Adipocyte (in vitro differentiated cells): ENCODE data around the gene FFAR2.
"Not testable (repeated sequence)": the region's sequence is repeated elsewhere in the genome, so short reads cannot be mapped to it uniquely, and the experiment has no call there.

Source experiments
- DNase-seq: peaks from one replicate; pipeline ENCODE4 v3.0.0-alpha.2; 2015; ENCODE audit warnings: low read depth
- H3K27me3 ChIP-seq: replicated peaks from 2 replicates; pipeline ENCODE4 v1.7.0; 2013; ENCODE audit warnings: mild to moderate bottlenecking, low read length, moderate library complexity; ENCODE audit not compliant: control insufficient read depth, insufficient read depth
- H3K36me3 ChIP-seq: 2 replicates; pipeline ENCODE4 v1.7.0; 2013; ENCODE audit warnings: low read length, mild to moderate bottlenecking, moderate library complexity; ENCODE audit not compliant: control insufficient read depth, insufficient read depth, severe bottlenecking
- H3K4me1 ChIP-seq: 2 replicates; pipeline ENCODE4 v1.7.0; 2013; ENCODE audit warnings: mild to moderate bottlenecking, low read length, moderate library complexity; ENCODE audit not compliant: control insufficient read depth, insufficient read depth
- H3K4me3 ChIP-seq: 2 replicates; pipeline ENCODE4 v1.7.0; 2013; ENCODE audit warnings: mild to moderate bottlenecking, low read length, moderate library complexity
- H3K9ac ChIP-seq: 2 replicates; pipeline ENCODE4 v1.7.0; 2013; ENCODE audit warnings: mild to moderate bottlenecking, low read length, moderate library complexity
- H3K9me3 ChIP-seq: 2 replicates; pipeline ENCODE4 v1.7.0; 2013; ENCODE audit warnings: mild to moderate bottlenecking, low read length, moderate library complexity; ENCODE audit not compliant: control insufficient read depth

The FFAR2 gene

DNA sequence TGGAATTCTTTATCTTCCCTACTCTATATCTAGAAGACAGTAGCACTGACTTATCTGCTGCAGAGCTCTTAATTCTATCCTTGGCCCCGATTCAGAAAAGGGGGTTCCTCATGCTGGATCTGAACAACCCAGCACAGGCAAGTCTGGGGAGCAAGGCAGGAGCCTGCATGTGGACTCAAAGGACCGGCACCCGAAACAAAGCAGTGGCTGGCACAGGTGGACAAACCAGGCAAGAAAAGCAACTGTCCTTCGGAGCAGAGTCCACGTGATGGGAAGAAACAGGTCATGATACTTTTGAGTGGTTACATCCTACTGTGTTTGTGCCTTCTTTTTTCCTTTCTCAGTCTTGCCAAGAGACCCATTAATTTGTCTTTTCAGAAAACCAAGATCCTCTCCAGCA lies 38.9 kb upstream of the FFAR2 start:
- peaks cover 8% of the 10 kb centered on the region for H3K4me1 ChIP-seq
- no peak overlapping the region for H3K4me3 ChIP-seq
- no peaks in the 10 kb centered on the region for H3K9me3 ChIP-seq
- no peak for DNase-seq
- H3K27me3 ChIP-seq, result peaks cover 13% of the 10 kb centered on the region
- H3K36me3 ChIP-seq, result no peaks in the 10 kb centered on the region
- H3K9ac ChIP-seq, result no peak overlapping the region

DNA sequence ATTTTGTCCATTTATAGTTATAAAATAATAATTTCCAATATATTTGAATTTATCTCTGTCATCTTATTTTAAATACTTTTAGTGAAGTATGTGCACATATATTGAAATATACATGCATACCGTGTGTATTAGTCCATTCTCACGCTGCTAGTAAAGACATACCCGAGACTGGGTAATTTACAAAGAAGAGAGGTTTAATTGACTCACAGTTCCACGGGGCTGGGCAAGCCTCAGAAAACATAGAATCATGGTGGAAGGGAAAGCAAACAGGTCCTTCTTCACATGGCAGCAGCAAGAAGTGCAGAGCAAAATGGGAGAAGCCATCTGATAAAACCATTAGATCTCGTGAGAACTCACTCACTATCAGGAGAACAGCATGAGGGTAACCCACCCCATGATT lies 37.6 kb upstream of the FFAR2 start:
- DNase-seq, result no peak
- Histone ChIP-seq H3K36me3 (no peaks in the 10 kb centered on the region), H3K9me3 (no peaks in the 10 kb centered on the region), H3K4me3 (no peak overlapping the region), H3K27me3 (peaks cover 22% of the 10 kb centered on the region), H3K4me1 (peaks cover 3% of the 10 kb centered on the region), H3K9ac (no peak overlapping the region)

DNA sequence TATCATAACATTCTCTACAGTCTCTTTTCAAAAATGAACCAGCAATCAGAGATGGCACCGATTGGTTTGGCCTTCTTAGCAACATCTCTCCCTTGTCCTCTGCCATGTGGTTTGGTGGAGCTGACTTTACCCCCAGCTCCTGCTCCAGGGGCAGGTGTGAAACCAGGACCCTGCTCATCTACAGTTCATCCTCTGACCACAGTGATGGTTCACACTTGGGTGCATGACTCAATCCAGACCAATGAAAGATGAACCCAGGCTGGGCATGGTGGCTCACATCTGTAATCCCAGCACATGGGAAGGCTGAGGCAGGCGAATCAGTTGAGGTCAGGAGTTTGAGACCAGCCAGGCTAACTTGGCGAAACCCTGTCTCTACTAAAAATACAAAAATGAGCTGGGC lies 33.6 kb upstream of the FFAR2 start:
- no peak overlapping the region for H3K4me3 ChIP-seq
- peaks cover 55% of the 10 kb centered on the region for H3K27me3 ChIP-seq
- no peaks in the 10 kb centered on the region for H3K9me3 ChIP-seq
- no peaks in the 10 kb centered on the region for H3K36me3 ChIP-seq
- no peak overlapping the region for H3K9ac ChIP-seq
- no peak for DNase-seq
- H3K4me1 ChIP-seq, result peaks cover 7% of the 10 kb centered on the region

DNA sequence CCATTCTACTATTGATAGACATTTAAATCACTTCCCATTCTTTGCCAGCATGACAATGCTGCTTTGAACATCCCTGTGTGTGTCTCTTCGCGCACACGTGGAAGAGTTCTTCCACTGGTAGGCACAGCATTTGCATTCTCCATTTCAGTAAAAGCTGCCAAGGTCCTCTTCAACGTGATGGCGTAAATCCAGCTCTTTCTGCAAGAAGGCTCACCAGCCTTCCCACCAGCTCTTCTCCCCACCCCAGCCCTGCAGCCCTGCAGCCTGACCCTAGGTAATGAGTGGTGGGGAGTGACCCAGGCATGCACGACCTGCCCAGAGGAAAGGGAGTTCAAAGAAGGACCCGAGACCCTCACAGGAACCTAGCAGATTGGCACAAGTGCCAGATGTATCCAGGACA lies 31.7 kb upstream of the FFAR2 start:
- Histone ChIP-seq H3K9me3 (no peaks in the 10 kb centered on the region), H3K4me3 (no peak overlapping the region), H3K9ac (no peak overlapping the region), H3K27me3 (peaks cover 57% of the 10 kb centered on the region), H3K4me1 (peaks cover 7% of the 10 kb centered on the region), H3K36me3 (no peaks in the 10 kb centered on the region)
- DNase-seq, result no peak

DNA sequence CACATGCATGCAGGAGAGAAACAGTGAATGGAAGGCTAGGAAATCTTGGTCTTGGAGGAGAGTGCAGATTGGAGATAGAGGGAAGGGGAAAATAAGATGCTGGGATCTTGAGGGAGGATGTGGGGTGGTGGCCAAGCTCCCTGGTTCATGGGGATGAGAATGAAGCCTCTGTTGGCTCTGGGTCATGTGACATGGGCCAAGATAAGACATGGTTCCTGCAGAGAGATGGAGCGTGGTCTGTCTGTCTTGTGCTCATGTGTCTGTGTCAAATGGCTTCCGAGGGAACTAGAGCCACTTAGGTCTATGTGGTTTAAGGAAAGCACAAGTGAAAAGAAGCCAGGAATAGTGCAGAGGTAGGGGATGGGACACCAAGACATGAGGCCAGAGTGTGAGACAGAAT lies 30.8 kb upstream of the FFAR2 start:
- no peaks in the 10 kb centered on the region for H3K36me3 ChIP-seq
- no peak overlapping the region for H3K9ac ChIP-seq
- peaks cover 7% of the 10 kb centered on the region for H3K4me1 ChIP-seq
- peaks cover 64% of the 10 kb centered on the region for H3K27me3 ChIP-seq
- H3K9me3 ChIP-seq, result no peaks in the 10 kb centered on the region
- no peak overlapping the region for H3K4me3 ChIP-seq
- no peak for DNase-seq

DNA sequence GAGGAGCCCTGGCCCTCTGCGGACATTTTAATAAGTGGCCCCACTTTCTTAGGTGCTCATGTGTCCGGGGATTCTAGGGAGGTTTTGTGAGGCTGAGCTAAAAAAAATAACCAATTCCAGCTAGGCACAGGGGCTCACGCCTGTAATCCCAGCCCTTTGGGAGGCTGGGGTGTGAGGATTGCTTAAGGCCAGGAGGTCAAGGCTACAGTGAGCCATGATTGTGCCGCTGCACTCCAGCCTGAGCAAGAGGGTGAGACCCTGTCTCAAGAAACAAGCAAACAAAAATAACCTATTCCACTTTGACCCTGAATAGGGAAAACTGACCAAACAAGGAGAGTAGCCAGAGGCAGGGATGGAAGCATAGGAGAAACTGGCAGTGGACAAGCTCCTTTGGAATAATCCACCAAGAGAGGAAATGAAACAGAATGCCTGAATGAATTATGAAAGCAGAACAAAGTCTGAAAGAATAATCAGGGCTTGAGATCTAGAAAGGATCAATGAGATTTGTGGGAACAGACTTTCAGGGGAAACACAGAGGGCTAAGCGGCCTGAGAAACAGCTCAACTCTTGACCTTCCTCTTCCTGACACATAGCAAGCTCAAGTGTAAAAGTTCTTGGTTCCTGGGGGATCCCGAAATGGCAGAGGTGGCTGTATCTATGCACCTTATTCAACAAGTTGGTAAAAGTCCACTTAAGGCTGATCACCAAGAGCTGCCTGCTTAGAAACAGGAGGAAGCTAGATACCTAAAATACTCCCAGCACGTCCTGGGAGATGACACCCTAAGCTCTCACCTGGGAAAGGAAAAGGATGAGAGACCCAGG lies 30.1 kb upstream of the FFAR2 start:
- no peak for DNase-seq
- Histone ChIP-seq H3K4me1 (peaks cover 7% of the 10 kb centered on the region), H3K9me3 (no peaks in the 10 kb centered on the region), H3K36me3 (no peaks in the 10 kb centered on the region), H3K4me3 (no peak overlapping the region), H3K27me3 (peaks cover 65% of the 10 kb centered on the region), H3K9ac (no peak overlapping the region)

DNA sequence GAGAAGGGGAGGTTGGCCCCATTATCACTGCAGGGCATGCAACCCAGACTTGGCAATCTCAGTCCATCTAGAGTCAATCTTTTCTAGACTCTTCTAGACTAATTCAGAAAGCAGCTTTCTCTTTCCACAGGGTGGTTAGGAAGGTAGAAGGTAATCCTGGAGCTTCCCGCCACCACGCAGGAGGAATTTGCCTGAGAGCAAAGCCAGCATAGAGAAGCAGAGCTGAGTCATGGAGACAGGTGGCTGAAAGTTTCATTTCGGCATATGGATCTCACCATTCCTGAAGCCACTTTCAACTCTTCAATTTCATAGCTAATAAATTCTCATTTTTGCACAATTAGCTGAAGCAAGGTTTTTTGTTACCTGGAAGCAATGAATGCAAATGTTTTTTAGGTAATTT lies 29.0 kb upstream of the FFAR2 start:
- no peak overlapping the region for H3K4me3 ChIP-seq
- no peak for DNase-seq
- H3K9ac ChIP-seq, result no peak overlapping the region
- no peaks in the 10 kb centered on the region for H3K36me3 ChIP-seq
- peaks cover 7% of the 10 kb centered on the region for H3K4me1 ChIP-seq
- H3K27me3 ChIP-seq, result peaks cover 67% of the 10 kb centered on the region
- H3K9me3 ChIP-seq, result no peaks in the 10 kb centered on the region

DNA sequence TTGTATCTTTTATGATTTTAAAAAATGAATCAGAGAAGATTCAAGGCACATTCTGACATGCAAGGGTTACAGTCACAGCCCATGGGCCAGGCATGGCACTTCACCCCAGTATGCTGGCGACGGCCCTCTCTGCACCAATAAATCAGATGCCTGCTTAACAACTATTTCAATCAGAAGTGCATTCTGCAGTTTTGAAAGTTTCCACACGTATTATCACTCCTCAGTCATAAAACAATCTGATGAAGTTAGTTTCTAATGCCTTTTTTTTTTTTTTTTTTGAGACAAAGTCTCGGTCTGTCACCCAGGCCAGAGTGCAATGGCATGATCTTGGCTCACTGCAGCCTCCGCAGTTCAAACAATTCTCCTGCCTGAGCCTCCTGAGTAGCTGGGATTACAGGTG lies 28.3 kb upstream of the FFAR2 start:
- H3K4me3 ChIP-seq, result no peak overlapping the region
- H3K27me3 ChIP-seq, result peaks cover 61% of the 10 kb centered on the region
- H3K9ac ChIP-seq, result no peak overlapping the region
- no peaks in the 10 kb centered on the region for H3K36me3 ChIP-seq
- H3K9me3 ChIP-seq, result no peaks in the 10 kb centered on the region
- H3K4me1 ChIP-seq, result peaks cover 7% of the 10 kb centered on the region
- DNase-seq, result no peak

DNA sequence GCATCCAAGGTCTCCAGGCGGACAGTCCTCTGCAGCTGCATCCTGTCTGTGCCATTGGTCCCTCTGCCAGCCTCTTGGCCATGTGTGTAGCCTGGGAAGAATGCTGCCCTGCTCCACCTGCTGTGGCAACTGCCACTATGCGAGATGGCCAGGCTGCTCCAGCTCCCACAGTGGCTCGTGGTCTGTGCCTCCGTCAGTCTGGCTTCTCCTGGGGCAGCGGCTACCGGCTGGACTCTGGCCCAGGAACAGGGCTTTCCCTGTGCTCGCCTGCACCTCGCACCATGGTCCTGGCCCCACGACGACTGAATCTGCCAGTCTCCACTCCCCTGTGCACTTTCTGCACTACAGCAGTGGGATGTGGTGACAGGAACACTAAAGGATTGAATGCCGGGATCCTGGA lies 26.7 kb upstream of the FFAR2 start:
- DNase-seq, result no peak
- no peaks in the 10 kb centered on the region for H3K9me3 ChIP-seq
- peaks cover 49% of the 10 kb centered on the region for H3K27me3 ChIP-seq
- no peak overlapping the region for H3K4me3 ChIP-seq
- no peaks in the 10 kb centered on the region for H3K36me3 ChIP-seq
- H3K4me1 ChIP-seq, result peaks cover 6% of the 10 kb centered on the region
- no peak overlapping the region for H3K9ac ChIP-seq

DNA sequence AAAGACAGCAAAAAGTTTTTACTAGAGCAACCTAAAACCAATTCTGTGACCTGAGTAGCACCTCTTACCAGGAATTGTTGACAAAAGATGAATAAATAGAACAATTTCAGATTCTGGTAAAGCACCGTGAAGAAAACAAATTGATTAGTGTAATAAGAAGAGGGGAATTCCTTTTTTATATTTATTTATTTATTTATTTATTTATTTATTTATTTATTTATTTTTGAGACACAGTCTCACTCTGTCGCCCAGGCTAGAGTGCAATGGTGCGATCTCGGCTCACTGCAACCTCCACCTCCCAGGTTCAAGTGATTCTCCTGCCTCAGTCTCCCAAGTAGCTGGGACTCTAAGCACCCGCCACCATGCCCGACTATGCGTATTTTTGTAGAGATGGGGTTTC lies 24.7 kb upstream of the FFAR2 start:
- peaks cover 28% of the 10 kb centered on the region for H3K27me3 ChIP-seq
- not testable (repeated sequence) for H3K9ac ChIP-seq, H3K4me1 ChIP-seq, H3K9me3 ChIP-seq, DNase-seq, H3K4me3 ChIP-seq, H3K36me3 ChIP-seq

DNA sequence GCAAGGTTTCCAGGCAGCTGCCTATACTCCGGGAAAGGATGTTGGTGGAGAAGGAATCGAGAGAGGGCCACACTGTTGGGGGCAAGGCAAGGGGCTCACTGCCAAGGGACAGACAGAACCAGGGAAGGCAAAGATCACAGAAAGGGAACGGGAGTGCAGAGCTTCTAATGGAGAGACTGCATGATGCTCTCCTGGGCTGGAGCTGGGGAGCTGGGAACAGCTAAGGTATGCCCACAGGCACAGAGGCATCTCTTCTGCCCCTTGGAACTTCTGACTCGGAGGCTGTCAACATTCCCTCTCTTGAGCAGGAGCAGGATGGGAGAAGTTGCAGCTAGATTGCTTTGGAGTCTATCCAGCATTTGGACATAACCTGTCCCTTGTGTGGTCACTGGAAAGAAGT lies 22.4 kb upstream of the FFAR2 start:
- no peak for DNase-seq
- Histone ChIP-seq H3K36me3 (no peaks in the 10 kb centered on the region), H3K27me3 (peaks cover 33% of the 10 kb centered on the region), H3K9ac (no peak overlapping the region), H3K9me3 (no peaks in the 10 kb centered on the region), H3K4me3 (no peak overlapping the region), H3K4me1 (peaks cover 9% of the 10 kb centered on the region)

DNA sequence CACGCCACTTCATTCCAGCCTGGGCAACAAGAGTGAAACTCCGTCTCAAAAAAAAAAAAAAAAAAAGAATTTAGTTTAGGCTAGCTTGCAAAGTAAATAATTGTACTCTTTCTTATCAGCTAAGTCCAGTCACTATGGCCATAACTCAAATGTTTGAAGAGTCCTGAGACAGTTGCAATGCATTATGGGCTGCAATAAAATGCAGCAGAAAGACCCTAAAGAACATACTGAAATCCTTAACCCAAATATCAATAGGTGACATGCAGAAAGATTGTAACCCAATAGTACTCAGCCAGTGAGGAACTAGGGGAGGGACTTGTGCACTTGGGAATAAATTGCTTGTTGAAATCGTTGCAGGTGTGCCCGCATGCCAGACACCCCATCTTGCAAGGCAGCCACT lies 20.9 kb upstream of the FFAR2 start:
- Histone ChIP-seq H3K9ac (no peak overlapping the region), H3K36me3 (no peaks in the 10 kb centered on the region), H3K27me3 (peaks cover 25% of the 10 kb centered on the region), H3K4me3 (no peak overlapping the region), H3K4me1 (peaks cover 12% of the 10 kb centered on the region), H3K9me3 (no peaks in the 10 kb centered on the region)
- no peak for DNase-seq
